Epithelial cell of esophagus (primary cell): ENCODE measurements around the gene TOMM34.

Experiments used
- DNase-seq: peaks from one replicate; pipeline ENCODE4 v3.0.0; 2010; ENCODE audit warnings: low read depth
- H3K4me3 ChIP-seq: 2 replicates; pipeline ENCODE4 v1.5.1; 2011; ENCODE audit warnings: mild to moderate bottlenecking, low read length, control low read depth
- TF ChIP-seq, protein P1 (sequence below): IDR thresholded peaks from 2 replicates; pipeline ENCODE4 v1.5.1; 2011; ENCODE audit warnings: low read depth, mild to moderate bottlenecking, low read length, control low read depth, inconsistent platforms; ENCODE audit not compliant: insufficient read depth; ENCODE audit errors: missing control alignments

Gene TOMM34

DNA sequence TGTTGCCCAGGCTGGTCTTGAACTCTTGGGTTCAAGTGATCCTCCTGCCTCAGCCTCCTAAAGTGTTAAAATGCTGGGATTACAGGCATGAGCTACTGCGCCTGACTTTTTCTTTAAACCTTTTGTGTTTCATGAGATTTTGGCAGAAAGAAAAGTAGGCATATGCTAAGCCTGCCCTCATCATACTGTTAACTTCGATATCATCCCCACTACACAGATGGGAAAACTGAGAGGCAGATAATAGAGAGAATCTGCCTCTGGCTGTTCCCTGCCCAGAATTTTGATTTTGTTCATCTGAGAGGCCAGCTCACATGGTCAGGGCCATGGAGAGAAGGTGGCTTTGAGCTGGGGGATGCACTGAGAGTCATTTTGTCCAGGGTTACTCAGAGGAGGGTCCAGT is 42.8 kb downstream of the TOMM34 start:
- TF ChIP-seq, protein P1, sequence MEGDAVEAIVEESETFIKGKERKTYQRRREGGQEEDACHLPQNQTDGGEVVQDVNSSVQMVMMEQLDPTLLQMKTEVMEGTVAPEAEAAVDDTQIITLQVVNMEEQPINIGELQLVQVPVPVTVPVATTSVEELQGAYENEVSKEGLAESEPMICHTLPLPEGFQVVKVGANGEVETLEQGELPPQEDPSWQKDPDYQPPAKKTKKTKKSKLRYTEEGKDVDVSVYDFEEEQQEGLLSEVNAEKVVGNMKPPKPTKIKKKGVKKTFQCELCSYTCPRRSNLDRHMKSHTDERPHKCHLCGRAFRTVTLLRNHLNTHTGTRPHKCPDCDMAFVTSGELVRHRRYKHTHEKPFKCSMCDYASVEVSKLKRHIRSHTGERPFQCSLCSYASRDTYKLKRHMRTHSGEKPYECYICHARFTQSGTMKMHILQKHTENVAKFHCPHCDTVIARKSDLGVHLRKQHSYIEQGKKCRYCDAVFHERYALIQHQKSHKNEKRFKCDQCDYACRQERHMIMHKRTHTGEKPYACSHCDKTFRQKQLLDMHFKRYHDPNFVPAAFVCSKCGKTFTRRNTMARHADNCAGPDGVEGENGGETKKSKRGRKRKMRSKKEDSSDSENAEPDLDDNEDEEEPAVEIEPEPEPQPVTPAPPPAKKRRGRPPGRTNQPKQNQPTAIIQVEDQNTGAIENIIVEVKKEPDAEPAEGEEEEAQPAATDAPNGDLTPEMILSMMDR: no peak
- no peak overlapping the region for H3K4me3 ChIP-seq
- no peak for DNase-seq

DNA sequence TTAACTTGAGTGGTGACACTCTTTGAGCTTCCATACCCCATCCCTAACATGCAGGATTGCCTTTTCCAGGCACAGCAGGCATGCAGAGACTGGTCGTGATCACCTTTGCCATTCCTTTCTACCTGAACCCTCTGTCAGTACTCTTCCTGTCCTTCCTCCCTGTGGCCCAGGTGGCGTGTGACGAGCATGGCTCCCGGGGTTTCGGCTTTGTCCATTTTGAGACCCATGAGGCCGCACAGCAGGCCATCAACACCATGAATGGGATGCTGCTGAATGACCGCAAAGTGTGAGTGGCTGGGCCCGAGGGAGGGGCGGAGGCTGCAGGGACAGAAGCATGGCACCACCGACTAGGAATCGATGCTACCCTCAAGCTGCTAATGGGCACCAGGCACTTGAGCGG is 43.6 kb downstream of the TOMM34 start:
- TF ChIP-seq, protein P1: no peak
- no peak overlapping the region for H3K4me3 ChIP-seq
- DNase-seq: no peak

DNA sequence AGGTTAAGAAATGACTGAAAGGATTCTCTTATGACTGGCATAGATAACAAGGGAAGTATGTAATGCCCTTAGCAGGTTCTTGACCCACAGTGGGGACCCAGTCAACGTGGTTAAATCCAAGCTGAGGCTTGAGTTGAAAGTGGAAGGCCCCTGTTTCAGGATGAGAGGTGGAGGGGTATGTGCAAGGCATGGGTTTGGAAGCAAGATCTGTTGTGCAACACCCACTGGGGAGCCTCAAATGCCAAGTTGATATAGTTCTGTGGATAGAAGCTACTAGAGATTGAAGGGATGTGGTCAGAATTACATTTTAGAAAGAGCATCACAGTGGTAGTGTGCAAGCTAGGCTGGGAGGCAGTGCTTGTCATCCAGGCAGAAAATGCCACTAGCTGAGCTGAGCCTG is 45.3 kb downstream of the TOMM34 start:
- TF ChIP-seq, protein P1: no peak
- no peak overlapping the region for H3K4me3 ChIP-seq
- no peak for DNase-seq

DNA sequence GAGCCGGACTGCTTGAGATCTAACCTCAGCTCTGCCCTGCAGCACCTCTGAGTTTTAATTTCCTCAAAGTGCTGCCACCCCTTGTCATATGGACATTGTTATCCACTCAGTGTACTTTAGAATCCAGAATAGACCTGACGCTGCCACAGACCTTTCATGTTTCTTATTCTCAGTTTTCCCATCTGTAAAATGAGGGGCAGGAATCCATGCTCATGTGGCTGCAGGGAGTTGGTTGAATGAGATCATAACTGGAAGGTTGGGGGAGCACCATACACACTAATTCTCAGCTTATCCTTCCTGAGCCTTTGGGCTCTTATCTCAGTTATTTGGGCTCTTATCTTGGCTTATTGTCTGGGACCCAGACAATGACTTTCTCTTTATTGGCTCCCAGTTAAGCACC is 48.0 kb downstream of the TOMM34 start:
- no peak for DNase-seq
- TF ChIP-seq, protein P1: no peak
- no peak overlapping the region for H3K4me3 ChIP-seq

- peak; percentile 57 for DNase-seq
- H3K4me3 ChIP-seq: no peak overlapping the region
- TF ChIP-seq, protein P1: peak; percentile 18
Measured at GRCh38 chr20:44911264-44911921, 48.8 kb downstream of the TOMM34 start.

- DNase-seq: no peak
- peak overlapping the region; percentile 76 for H3K4me3 ChIP-seq
- TF ChIP-seq, protein P1: no peak
Measured at GRCh38 chr20:44910690-44911262, 49.4 kb downstream of the TOMM34 start.

DNA sequence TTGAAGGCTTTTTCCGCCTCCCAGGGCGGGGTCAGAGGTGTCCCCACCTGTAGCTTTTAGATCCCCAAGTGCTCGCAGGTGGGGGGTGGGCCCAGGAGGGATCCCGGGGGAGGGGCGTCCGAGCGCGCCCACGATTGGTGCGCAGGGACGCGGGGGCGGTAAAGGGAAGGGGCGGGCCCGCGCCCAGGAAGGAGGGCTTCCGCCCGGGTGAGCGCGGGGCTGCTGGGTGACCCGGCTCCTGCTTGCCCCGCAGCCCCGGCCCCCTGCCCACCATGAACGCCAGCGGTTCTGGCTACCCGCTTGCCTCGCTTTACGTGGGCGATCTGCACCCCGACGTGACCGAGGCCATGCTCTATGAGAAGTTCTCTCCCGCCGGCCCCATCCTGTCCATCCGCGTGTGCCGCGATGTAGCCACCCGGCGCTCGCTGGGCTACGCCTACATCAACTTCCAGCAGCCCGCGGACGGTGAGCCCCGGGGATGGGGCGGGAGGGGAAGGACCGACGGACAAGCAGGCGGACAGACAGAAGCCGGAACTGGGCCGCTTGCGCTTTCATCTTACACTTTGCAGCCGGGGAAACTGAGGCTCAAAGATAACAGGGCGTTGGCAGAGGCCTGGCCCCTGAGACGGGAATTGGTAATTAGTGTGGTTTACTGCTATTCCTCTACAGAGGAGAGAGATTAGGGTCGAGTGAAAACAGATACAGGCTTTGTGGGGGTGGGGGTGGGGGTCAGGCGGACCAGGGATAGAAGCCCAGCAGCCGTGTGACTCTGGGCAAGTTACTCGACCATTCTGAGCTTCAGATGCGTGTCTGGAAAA is 50.1 kb downstream of the TOMM34 start, which contains the start of gene PABPC1L:
Gene PABPC1L (plus strand): TSS at position 189 of the 818 bp plus-strand sequence. CDS start 84 bp downstream, at position 273.
- TF ChIP-seq, protein P1: no peak
- peak within 1 kb of the TSS; percentile 76 for H3K4me3 ChIP-seq
- DNase-seq: peak; percentile 79
